ENCODE data around the gene TAF11. TPM values are rescaled to one million over a fixed set of nuclear protein-coding genes. Genes with fewer than 3 reads are reported as not detected.
"Not testable (repeated sequence)": the region's sequence is repeated elsewhere in the genome, so short reads cannot be mapped to it uniquely, and the experiment has no call there.

TAF11 gene
- total RNA-seq (10 to 100 TPM; 16.4 to 52.1 (median 24.0) TPM), polyA plus RNA-seq (10 to 100 TPM; 28.5 to 45.5 (median 42.6) TPM)
- long read RNA-seq, donor 1, transcript TAF11-201 (5 exons, 1,580 nt) = major isoform, 22 of 22 reads
- long read RNA-seq, donor 1, partial matches to known transcripts = 0 of 22 reads
- long read RNA-seq, donor 1, other reads (novel, unspliced or antisense) = 0 of 22 reads
- long read RNA-seq, donor 2, transcript TAF11-201 (5 exons, 1,580 nt) = major isoform, 10 of 16 reads
- long read RNA-seq, donor 2, partial matches to known transcripts = 6 of 16 reads
- long read RNA-seq, donor 2, other reads (novel, unspliced or antisense) = 0 of 16 reads
- long read RNA-seq, donor 3, transcript TAF11-201 (5 exons, 1,580 nt) = major isoform, 12 of 13 reads
- long read RNA-seq, donor 3, partial matches to known transcripts = 0 of 13 reads
- long read RNA-seq, donor 3, other reads (novel, unspliced or antisense) = 0 of 13 reads
- long read RNA-seq, donor 4, transcript TAF11-201 (5 exons, 1,580 nt) = major isoform, 25 of 39 reads
- long read RNA-seq, donor 4, partial matches to known transcripts = 10 of 39 reads
- long read RNA-seq, donor 4, other reads (novel, unspliced or antisense) = 4 of 39 reads
- long read RNA-seq, donor 5, transcript TAF11-201 (5 exons, 1,580 nt) = major isoform, 35 of 38 reads
- long read RNA-seq, donor 5, partial matches to known transcripts = 1 of 38 reads
- long read RNA-seq, donor 5, other reads (novel, unspliced or antisense) = 2 of 38 reads
- long read RNA-seq, donor 6, transcript TAF11-201 (5 exons, 1,580 nt) = major isoform, 5 of 10 reads
- long read RNA-seq, donor 6, partial matches to known transcripts = 4 of 10 reads
- long read RNA-seq, donor 6, other reads (novel, unspliced or antisense) = 1 of 10 reads
- long read RNA-seq, donor 7, transcript TAF11-201 (5 exons, 1,580 nt) = major isoform, 9 of 20 reads
- long read RNA-seq, donor 7, partial matches to known transcripts = 11 of 20 reads
- long read RNA-seq, donor 7, other reads (novel, unspliced or antisense) = 0 of 20 reads
- long read RNA-seq, donor 8, transcript TAF11-201 (5 exons, 1,580 nt) = major isoform, 25 of 37 reads
- long read RNA-seq, donor 8, partial matches to known transcripts = 12 of 37 reads
- long read RNA-seq, donor 8, other reads (novel, unspliced or antisense) = 0 of 37 reads
- long read RNA-seq, donor 9, transcript TAF11-201 (5 exons, 1,580 nt) = major isoform, 8 of 8 reads
- long read RNA-seq, donor 9, partial matches to known transcripts = 0 of 8 reads
- long read RNA-seq, donor 9, other reads (novel, unspliced or antisense) = 0 of 8 reads
- long read RNA-seq, donor 10, partial matches to known transcripts = 0 of 5 reads
- long read RNA-seq, donor 10, other reads (novel, unspliced or antisense) = 0 of 5 reads

DNA sequence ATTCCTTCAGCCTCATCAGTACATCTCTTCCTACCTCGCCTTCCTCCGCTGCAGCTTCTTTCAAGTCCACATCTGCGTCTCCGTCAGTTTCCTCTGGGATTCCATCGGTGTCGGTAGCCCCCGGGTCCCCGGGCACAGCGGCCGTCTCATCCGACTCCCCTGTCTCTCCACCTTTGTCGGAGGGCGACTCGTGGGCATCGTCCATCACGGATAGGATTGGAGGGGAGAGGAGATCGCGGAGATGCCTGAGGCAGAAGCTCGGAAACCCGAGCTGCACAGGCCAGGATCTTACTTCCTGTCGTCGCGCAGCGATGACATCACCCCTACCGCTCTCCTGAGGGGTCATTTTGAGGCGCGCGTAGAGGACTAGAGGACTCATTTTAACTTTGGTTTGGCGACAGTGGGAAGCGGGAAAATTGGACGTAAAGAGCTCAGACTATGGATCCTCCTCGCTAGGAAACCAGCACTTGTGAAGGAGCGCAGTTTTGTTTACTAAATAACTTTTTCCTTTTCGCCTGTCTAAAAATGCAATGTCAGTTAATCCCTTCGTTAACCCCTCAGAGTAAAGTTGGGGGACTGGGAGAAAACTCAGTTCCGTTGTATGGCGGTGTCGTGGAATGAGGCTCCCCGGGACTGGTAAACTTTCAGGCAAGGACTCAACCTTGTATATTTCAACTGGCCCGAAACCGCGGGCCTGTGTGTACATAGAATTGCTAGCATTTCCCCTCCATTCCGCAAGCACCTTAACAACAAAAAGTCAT lies at the start of gene TAF11:
TSS of gene TAF11 (minus strand) at position 290 of the 761 bp plus-strand sequence. CDS start at position 205, 85 bp downstream.
- 0 to 1% (median 0%) methylated on average over 42 to 43 of the region's 43 CpGs for WGBS, 4 donors
- TF ChIP-seq POLR2A (IDR thresholded peaks at IDR 0.05) = peak; percentile 73 to 92
- no peak for TF ChIP-seq CTCF (IDR thresholded peaks at IDR 0.05)
- Histone ChIP-seq H3K36me3 (replicated peaks in 1 of 2) (no peaks in the 10 kb centered on the region), H3K27ac (peak within 1 kb of the TSS; percentile 76 to 95 (median 84)), H3K27me3 (no peaks in the 10 kb centered on the region), H3K9me3 (replicated peaks in 1 of 3) (no peaks in the 10 kb centered on the region), H3K4me1 (replicated peaks in 1 of 2) (peaks cover 18 to 32% of the 10 kb centered on the region in 2 donors), H3K4me3 (peak within 1 kb of the TSS; percentile 90 to 96 (median 93))
- intact Hi-C loops (cut with DNase I) = loop anchor here in 1 of 2 donors (10.0 kb wide), 1 partner anchor 47 kb away; no protein-coding TSS in a partner anchor
- DNase-seq = peak; percentile 93 to 98 (median 96)

GRCh38 chr6:34934516-34934915 lies 46.7 kb upstream of the TAF11 start:
- Histone ChIP-seq H3K27me3 (no peaks in the 10 kb centered on the region), H3K4me3 (no peak overlapping the region), H3K9me3 (replicated peaks in 1 of 3) (no peaks in the 10 kb centered on the region), H3K36me3 (replicated peaks in 1 of 2) (no peaks in the 10 kb centered on the region), H3K4me1 (replicated peaks in 1 of 2) (peaks cover 26 to 60% of the 10 kb centered on the region in 2 donors), H3K27ac (peak overlapping the region in 2 of 5 donors; percentile 40)
- WGBS, 4 donors = 40 to 53% (median 46%) methylated on average over 5 of the region's 5 CpGs
- peak; percentile 65 to 95 (median 85) for DNase-seq
- intact Hi-C loops (cut with DNase I) = loop anchor here in 1 of 2 donors (10.0 kb wide), 1 partner anchor 50 kb away; the partner anchor contains the start of genes ANKS1A and TAF11
- TF ChIP-seq POLR2A (IDR thresholded peaks at IDR 0.05) (no peak), CTCF (IDR thresholded peaks at IDR 0.05) (no peak)

- H3K27ac ChIP-seq; H3K4me3 ChIP-seq; H3K9me3 ChIP-seq (replicated peaks in 1 of 3); H3K36me3 ChIP-seq (replicated peaks in 1 of 2); H3K27me3 ChIP-seq; DNase-seq: not testable (repeated sequence)
- WGBS, 4 donors = 96 to 98% (median 97%) methylated on average over 12 of the region's 12 CpGs
- intact Hi-C loops (cut with DNase I) = loop anchor here in 1 of 2 donors (10.0 kb wide), 1 partner anchor 47 kb away; the partner anchor contains the start of genes ANKS1A and TAF11
- peaks cover 11 to 43% of the 10 kb centered on the region in 2 donors for H3K4me1 ChIP-seq (replicated peaks in 1 of 2)
These were observed 44.4 kb upstream of the TAF11 start for GRCh38 chr6:34932202-34932601.

Measured in adrenal gland (tissue), 19 donors.